GM23338 (cell line): ENCODE measurements around the gene PLCD3.

ENCODE experiments used
- CREB1 ChIP-seq: fragments of 250-450 bp; sonication (Bioruptor Pico); IDR thresholded peaks from 2 replicates; pipeline ENCODE4 v1.5.0; 2020; ENCODE audit warnings: low read depth, mild to moderate bottlenecking, moderate library complexity
- CTCF ChIP-seq, 2 experiments: fragments of 200-600 bp in 1 of 2; sonication (generic) in 1 of 2; conservative IDR thresholded peaks; 2 replicates each; pipeline versions ENCODE4 v1.5.1 to v1.6.1; 2016 to 2017; ENCODE audit warnings: antibody characterized with exemption in 2 of 2, low read depth in 2 of 2, mild to moderate bottlenecking in 2 of 2, moderate library complexity in 1 of 2
- EZH2 ChIP-seq: fragments of 200-600 bp; sonication (generic); IDR thresholded peaks from one replicate; pipeline ENCODE4 v1.8.0; 2017; ENCODE audit warnings: antibody characterized with exemption, mild to moderate bottlenecking, low read depth; ENCODE audit not compliant: unreplicated experiment
- EZH2phosphoT487 ChIP-seq: fragments of 200-600 bp; sonication (generic); IDR thresholded peaks from one replicate; pipeline ENCODE4 v1.8.1; 2018; ENCODE audit warnings: antibody characterized with exemption; ENCODE audit not compliant: unreplicated experiment
- JUNB ChIP-seq: IDR thresholded peaks from one replicate; pipeline ENCODE4 v1.6.1; 2016; ENCODE audit warnings: antibody characterized with exemption; ENCODE audit not compliant: unreplicated experiment
- NANOG ChIP-seq: IDR thresholded peaks from 2 replicates; pipeline ENCODE4 v1.6.1; 2016; ENCODE audit warnings: antibody characterized with exemption, borderline replicate concordance
- POLR2AphosphoS5 ChIP-seq: IDR thresholded peaks from 2 replicates; pipeline ENCODE4 v1.6.1; 2016; ENCODE audit warnings: antibody characterized with exemption, low read depth
- REST ChIP-seq: IDR thresholded peaks from one replicate; pipeline ENCODE4 v1.6.1; 2018; ENCODE audit warnings: antibody characterized with exemption; ENCODE audit not compliant: unreplicated experiment
- ZNF331 ChIP-seq: fragments of 250-450 bp; sonication (Bioruptor Pico); IDR thresholded peaks from 2 replicates; pipeline ENCODE4 v1.5.0; 2020; ENCODE audit warnings: low read depth, mild to moderate bottlenecking, moderate library complexity

GRCh38 chr17:45088741-45089140, 43.6 kb downstream of the PLCD3 start:
- no peak for TF ChIP-seq POLR2AphosphoS5
- no peak for TF ChIP-seq CTCF (conservative IDR thresholded peaks at IDR 0.05; ENCODE audit: low read depth in 2 of 2)
- TF ChIP-seq REST = no peak
- no peak for TF ChIP-seq NANOG
- no peak for TF ChIP-seq EZH2phosphoT487
- TF ChIP-seq JUNB = no peak
- TF ChIP-seq ZNF331 (CRISPR knock-in tag) = no peak
- TF ChIP-seq CREB1 (CRISPR knock-in tag) = no peak
- TF ChIP-seq EZH2 = no peak
